Mesendoderm (in vitro differentiated cells): ENCODE results near the gene APLP1.
A peak's percentile ranks its signal among the peaks of the same experiment; 100 is the strongest.

Experiments used
- DNase-seq: peaks from one replicate; pipeline ENCODE4 v3.0.0; 2013
- H2AK5ac ChIP-seq: 2 replicates; pipeline ENCODE4 v1.6.1; 2013; ENCODE audit warnings: low read length, inconsistent platforms
- H2BK120ac ChIP-seq: 2 replicates; pipeline ENCODE4 v1.6.1; 2013; ENCODE audit warnings: low read depth, mild to moderate bottlenecking, low read length, moderate library complexity, mixed read lengths
- H2BK15ac ChIP-seq: replicated peaks from 2 replicates; pipeline ENCODE4 v1.6.1; 2013; ENCODE audit warnings: low read depth, mild to moderate bottlenecking, moderate library complexity
- H2BK5ac ChIP-seq: 2 replicates; pipeline ENCODE4 v1.6.1; 2013; ENCODE audit warnings: low read length, inconsistent platforms
- H3K18ac ChIP-seq: 2 replicates; pipeline ENCODE4 v1.6.1; 2013; ENCODE audit warnings: mild to moderate bottlenecking, low read length, mixed read lengths
- H3K23ac ChIP-seq: one replicate; pipeline ENCODE4 v1.6.1; 2013; ENCODE audit warnings: low read length
- H3K27ac ChIP-seq: 2 replicates; pipeline ENCODE4 v1.5.1; 2013; ENCODE audit warnings: low read depth, mild to moderate bottlenecking, inconsistent platforms, low read length, moderate library complexity
- H3K27me3 ChIP-seq: 2 replicates; pipeline ENCODE4 v1.6.1; 2013; ENCODE audit warnings: low read length, control low read depth, mild to moderate bottlenecking, inconsistent platforms; ENCODE audit not compliant: insufficient read depth, poor library complexity
- H3K36me3 ChIP-seq: 2 replicates; pipeline ENCODE4 v1.6.1; 2013; ENCODE audit warnings: low read length, inconsistent platforms; ENCODE audit not compliant: control insufficient read depth, insufficient read depth
- H3K4ac ChIP-seq: one replicate; pipeline ENCODE4 v1.6.1; 2013; ENCODE audit warnings: low read depth, mild to moderate bottlenecking, low read length, moderate library complexity
- H3K4me1 ChIP-seq: 2 replicates; pipeline ENCODE4 v1.6.1; 2013; ENCODE audit warnings: low read depth, low read length, inconsistent platforms; ENCODE audit not compliant: control insufficient read depth
- H3K4me2 ChIP-seq: 2 replicates; pipeline ENCODE4 v1.6.1; 2013; ENCODE audit warnings: low read length
- H3K4me3 ChIP-seq: 2 replicates; pipeline ENCODE4 v1.5.1; 2013; ENCODE audit warnings: mild to moderate bottlenecking, low read length
- H3K56ac ChIP-seq: one replicate; pipeline ENCODE4 v1.6.1; 2013; ENCODE audit warnings: low read length
- H3K79me1 ChIP-seq: 2 replicates; pipeline ENCODE4 v1.6.1; 2013; ENCODE audit warnings: low read length, inconsistent platforms
- H3K79me2 ChIP-seq: 2 replicates; pipeline ENCODE4 v1.6.1; 2013; ENCODE audit warnings: mild to moderate bottlenecking, low read length; ENCODE audit not compliant: control insufficient read depth, insufficient read depth
- H3K9ac ChIP-seq: 2 replicates; pipeline ENCODE4 v1.6.1; 2013; ENCODE audit warnings: low read length, inconsistent platforms
- H4K5ac ChIP-seq: one replicate; pipeline ENCODE4 v1.6.1; 2013; ENCODE audit warnings: low read length
- H4K8ac ChIP-seq: one replicate; pipeline ENCODE4 v1.6.1; 2013; ENCODE audit warnings: low read depth, mild to moderate bottlenecking, control low read depth, low read length, moderate library complexity
- WGBS: extraction: QIAGEN DNeasy Blood & Tissue Kit; methylation state at CpG from one replicate; pipeline ENCODE4 v1.1.7; 2013; ENCODE audit warnings: low lambda C conversion rate, missing lambda C conversion rate; ENCODE audit not compliant: insufficient coverage; ENCODE audit errors: extremely low coverage; 5-methylcytosine and 5-hydroxymethylcytosine counted together

APLP1 gene

DNA sequence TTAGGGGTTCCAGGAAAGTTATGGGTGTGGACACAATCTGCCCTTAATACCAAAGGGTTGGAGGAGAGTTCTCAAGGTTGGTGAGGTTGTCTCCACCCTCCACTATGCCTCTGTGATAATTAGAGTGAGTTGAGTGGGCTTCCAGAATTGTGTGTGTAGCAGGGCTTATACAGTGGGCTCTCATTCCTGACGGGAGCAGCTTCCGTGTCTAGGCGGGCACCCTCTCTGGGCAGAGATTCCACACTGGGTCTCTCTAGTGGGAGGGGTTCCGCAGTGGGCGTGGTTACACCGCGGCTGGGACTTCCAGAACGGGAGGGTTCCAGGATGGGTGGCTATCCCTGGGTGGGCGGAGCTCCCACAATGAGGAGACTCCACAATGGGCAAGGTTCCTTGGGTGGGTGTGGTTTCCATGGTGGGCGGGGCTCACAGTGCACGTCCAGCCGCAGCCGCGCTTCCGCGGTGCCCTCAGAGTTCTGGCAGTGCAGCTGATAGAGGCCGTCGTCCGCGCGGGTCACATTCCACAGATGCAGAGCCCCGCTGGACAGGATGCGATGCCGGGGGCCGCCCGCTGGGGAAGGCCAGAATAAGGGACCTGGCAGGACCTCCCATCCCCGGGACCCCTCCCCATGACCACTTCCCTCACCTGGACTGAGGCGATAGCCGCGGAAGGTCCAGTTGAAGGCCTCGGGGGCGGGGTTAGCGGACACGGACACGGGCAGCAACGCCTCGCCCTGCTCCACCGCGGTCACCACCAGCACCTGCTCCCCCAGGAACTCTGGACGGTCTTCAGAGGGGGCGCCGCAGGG is 24.5 kb upstream of the APLP1 start:
- Histone ChIP-seq H3K79me1 (no peaks in the 10 kb centered on the region), H3K4ac (no peak overlapping the region), H3K4me3 (no peak overlapping the region), H3K4me2 (no peak overlapping the region), H3K4me1 (no peaks in the 10 kb centered on the region), H3K36me3 (no peaks in the 10 kb centered on the region), H3K27me3 (peaks cover 19% of the 10 kb centered on the region), H3K23ac (no peak overlapping the region), H2BK5ac (no peak overlapping the region), H2AK5ac (no peak overlapping the region), H2BK120ac (no peak overlapping the region), H4K8ac (no peak overlapping the region), H3K27ac (no peak overlapping the region), H3K56ac (no peak overlapping the region), H2BK15ac (no peak overlapping the region), H3K9ac (no peak overlapping the region), H3K18ac (no peak overlapping the region), H3K79me2 (no peaks in the 10 kb centered on the region), H4K5ac (no peak overlapping the region)
- peak; percentile 78 for DNase-seq
- no CpG with 5 or more reads among the region's 42 CpGs for WGBS

DNA sequence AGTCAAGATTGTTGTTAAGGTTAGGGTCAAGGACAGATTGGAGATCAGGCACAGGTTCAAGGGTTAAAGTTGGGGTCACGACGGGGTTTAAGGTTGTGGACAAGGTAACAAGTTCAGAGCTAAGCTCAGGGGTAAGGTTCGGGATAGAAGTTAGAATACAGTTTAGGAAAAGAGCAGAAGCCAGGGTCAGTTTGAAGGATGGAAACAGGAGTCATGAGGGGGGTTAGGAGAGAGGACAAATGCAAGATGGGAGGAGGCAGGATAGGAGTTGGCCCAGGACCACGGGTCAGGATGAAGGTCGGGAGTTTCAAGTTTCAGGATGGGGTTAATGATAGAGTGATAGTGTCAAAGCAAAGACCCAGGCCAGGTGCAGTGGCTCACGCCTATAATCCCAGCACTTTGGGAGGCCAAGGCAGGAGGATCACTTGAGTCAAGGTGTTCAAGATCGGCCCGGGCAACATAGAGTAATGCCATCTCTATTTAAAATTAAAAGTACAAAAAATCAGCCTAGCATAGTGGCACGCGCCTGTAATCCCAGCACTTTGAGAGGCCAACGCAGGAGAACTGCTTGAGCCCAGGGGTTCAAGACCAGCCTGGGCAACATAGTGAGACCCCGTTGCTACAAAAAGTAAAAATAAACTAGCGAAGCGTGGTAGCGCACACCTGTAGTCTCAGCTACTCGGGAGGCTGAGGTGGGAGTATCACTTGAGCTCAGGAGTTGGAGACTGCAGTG is 23.7 kb upstream of the APLP1 start:
- no peaks in the 10 kb centered on the region for H3K79me1 ChIP-seq
- H3K23ac ChIP-seq = no peak overlapping the region
- H3K27me3 ChIP-seq = peaks cover 19% of the 10 kb centered on the region
- H3K18ac ChIP-seq = no peak overlapping the region
- no peak overlapping the region for H2AK5ac ChIP-seq
- no peak overlapping the region for H3K4me2 ChIP-seq
- DNase-seq = no peak
- no peak overlapping the region for H2BK15ac ChIP-seq
- H3K27ac ChIP-seq = no peak overlapping the region
- H4K8ac ChIP-seq = no peak overlapping the region
- H2BK120ac ChIP-seq = no peak overlapping the region
- no peak overlapping the region for H3K4me3 ChIP-seq
- H3K79me2 ChIP-seq = no peaks in the 10 kb centered on the region
- H4K5ac ChIP-seq = no peak overlapping the region
- WGBS = no CpG with 5 or more reads among the region's 16 CpGs
- H2BK5ac ChIP-seq = no peak overlapping the region
- no peak overlapping the region for H3K4ac ChIP-seq
- H3K56ac ChIP-seq = no peak overlapping the region
- no peaks in the 10 kb centered on the region for H3K4me1 ChIP-seq
- no peaks in the 10 kb centered on the region for H3K36me3 ChIP-seq
- no peak overlapping the region for H3K9ac ChIP-seq

DNA sequence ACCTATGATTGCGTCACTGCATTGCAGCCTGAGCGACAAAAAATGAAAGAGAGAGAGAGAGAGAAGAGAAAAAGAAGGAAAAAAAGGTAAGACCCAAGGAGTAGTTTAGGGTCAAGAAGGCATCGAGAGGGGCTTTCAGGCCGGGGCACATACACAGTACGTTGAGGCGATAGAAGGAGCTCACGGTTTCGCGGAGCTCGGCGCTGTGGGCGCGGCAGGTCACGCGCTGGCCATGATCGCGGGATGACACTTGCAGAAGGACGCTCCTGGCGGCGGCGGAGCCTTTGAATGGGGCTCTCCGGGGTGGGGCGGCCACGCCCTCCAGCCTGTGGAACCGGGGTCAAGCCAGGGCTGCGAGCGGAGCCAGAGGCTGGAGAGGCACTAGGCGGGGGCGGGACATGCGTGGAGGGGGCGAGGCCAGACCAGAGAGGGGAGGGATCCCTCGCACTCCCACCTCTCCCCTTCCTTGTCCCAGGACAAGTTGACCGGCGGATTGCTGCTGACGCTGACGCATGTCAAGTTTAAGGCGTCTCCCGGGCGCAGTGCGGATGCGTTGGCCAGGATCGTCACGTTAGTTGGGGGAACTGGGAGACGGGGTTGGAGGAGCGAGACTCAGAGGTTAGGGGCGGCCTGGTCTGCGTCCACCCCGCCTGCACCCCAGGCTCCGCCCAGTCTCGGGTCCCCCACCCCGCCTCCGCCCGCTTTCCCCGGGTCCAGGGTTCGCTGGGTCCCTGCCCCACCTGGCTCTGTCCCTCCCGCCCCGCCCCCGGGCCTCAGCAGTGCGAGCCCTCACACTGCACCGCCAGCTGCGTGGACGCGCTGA is 22.9 kb upstream of the APLP1 start:
- Histone ChIP-seq H3K79me2 (no peaks in the 10 kb centered on the region), H3K4me3 (no peak overlapping the region), H3K36me3 (no peaks in the 10 kb centered on the region), H3K18ac (no peak overlapping the region), H3K4me2 (peak overlapping the region; percentile 57), H4K8ac (no peak overlapping the region), H3K4me1 (no peaks in the 10 kb centered on the region), H3K23ac (no peak overlapping the region), H3K4ac (no peak overlapping the region), H2BK120ac (no peak overlapping the region), H3K56ac (peak overlapping the region; percentile 60), H2AK5ac (no peak overlapping the region), H3K27ac (no peak overlapping the region), H2BK15ac (no peak overlapping the region), H4K5ac (no peak overlapping the region), H3K79me1 (no peaks in the 10 kb centered on the region), H2BK5ac (no peak overlapping the region), H3K9ac (no peak overlapping the region), H3K27me3 (peaks cover 19% of the 10 kb centered on the region)
- no CpG with 5 or more reads among the region's 63 CpGs for WGBS
- peak; percentile 25 for DNase-seq

DNA sequence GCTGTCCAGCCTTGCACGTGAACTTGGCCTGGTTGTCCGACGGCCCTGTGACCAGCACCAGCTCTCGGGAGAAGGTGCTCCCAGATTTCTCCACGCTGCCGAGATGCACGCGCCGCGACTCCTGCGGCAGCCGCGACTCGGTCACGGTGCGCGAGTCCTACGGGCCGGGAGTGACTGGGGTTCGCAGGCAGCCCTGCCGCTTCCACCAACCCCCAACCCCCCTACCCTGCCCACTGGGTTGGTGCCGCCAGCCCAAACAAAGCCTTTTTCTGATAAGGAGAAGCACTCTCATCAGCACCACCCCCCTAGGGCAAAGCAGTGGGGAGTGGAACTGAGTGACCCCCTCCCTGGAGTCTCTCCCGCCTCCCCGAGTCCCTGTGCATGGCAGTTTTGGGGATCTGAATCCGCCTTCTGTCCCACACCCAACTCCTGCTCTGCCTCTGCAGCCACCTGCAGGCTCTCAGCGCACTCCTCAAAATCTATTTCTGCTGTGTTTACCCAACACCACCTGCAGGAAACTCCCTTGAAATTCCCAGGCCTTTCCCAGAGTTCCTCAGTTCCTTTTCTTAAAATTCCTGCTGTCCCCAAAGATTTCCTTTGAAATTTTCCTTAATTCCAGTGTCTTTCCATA is 22.2 kb upstream of the APLP1 start:
- Histone ChIP-seq H3K79me2 (no peaks in the 10 kb centered on the region), H3K4ac (no peak overlapping the region), H4K5ac (no peak overlapping the region), H3K4me3 (no peak overlapping the region), H2BK120ac (no peak overlapping the region), H2AK5ac (no peak overlapping the region), H3K18ac (no peak overlapping the region), H3K4me1 (no peaks in the 10 kb centered on the region), H3K23ac (no peak overlapping the region), H3K36me3 (no peaks in the 10 kb centered on the region), H3K56ac (no peak overlapping the region), H3K27me3 (peaks cover 19% of the 10 kb centered on the region), H3K27ac (no peak overlapping the region), H2BK5ac (no peak overlapping the region), H3K79me1 (no peaks in the 10 kb centered on the region), H3K4me2 (no peak overlapping the region), H4K8ac (no peak overlapping the region), H3K9ac (no peak overlapping the region), H2BK15ac (no peak overlapping the region)
- no CpG with 5 or more reads among the region's 26 CpGs for WGBS
- DNase-seq = peak; percentile 49

DNA sequence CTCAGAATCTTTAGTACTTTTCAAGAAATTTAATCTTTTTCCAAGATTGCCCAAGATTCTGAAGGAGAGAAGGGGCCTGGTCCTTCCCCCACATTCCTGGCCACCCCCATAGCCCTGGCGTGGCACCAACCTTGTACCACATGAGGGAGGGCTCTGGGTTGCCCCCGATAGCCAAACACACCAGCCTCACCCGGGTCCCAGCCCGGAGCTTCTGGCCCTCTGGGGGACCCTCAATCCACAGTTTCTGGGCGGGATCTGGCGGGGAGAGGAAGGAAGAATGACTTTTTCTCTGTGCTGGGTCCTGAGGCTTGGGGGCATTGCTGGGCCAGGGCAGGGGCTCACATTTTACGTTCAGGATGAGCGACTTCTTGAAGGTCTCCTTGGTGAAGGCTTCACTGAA is 20.5 kb upstream of the APLP1 start:
- Histone ChIP-seq H3K4me2 (no peak overlapping the region), H3K4me1 (no peaks in the 10 kb centered on the region), H3K4ac (no peak overlapping the region), H3K56ac (no peak overlapping the region), H2BK120ac (no peak overlapping the region), H3K36me3 (no peaks in the 10 kb centered on the region), H3K27ac (no peak overlapping the region), H3K79me1 (no peaks in the 10 kb centered on the region), H2BK5ac (no peak overlapping the region), H3K4me3 (no peak overlapping the region), H4K5ac (no peak overlapping the region), H3K79me2 (no peaks in the 10 kb centered on the region), H2AK5ac (no peak overlapping the region), H3K9ac (no peak overlapping the region), H4K8ac (no peak overlapping the region), H2BK15ac (no peak overlapping the region), H3K27me3 (peaks cover 17% of the 10 kb centered on the region), H3K18ac (no peak overlapping the region), H3K23ac (no peak overlapping the region)
- WGBS = no CpG with 5 or more reads among the region's 8 CpGs
- DNase-seq = no peak
